ENCODE measurements around the gene RPTN.

GRCh38 chr1:152104854-152105253 lies 54.2 kb downstream of the RPTN start:
- TF ChIP-seq CTCF (IDR thresholded peaks at IDR 0.05) (no peak), ZFX (IDR thresholded peaks at IDR 0.05; ENCODE audit: borderline replicate concordance) (no peak)

Data from 22Rv1 (cell line).